Neutrophil (primary cell): ENCODE results near the gene ZNF710.

Source experiments
- H3K27ac ChIP-seq: fragments of 200-600 bp; sonication (generic); 2 replicates; pipeline ENCODE4 v1.5.1; 2016; ENCODE audit warnings: mild to moderate bottlenecking, moderate library complexity
- H3K27me3 ChIP-seq: fragments of 200-600 bp; sonication (generic); 2 replicates; pipeline ENCODE4 v1.6.0; 2016; ENCODE audit warnings: mild to moderate bottlenecking
- H3K36me3 ChIP-seq: fragments of 200-600 bp; sonication (generic); 2 replicates; pipeline ENCODE4 v1.5.1; 2017
- H3K4me1 ChIP-seq, 2 experiments: fragments of 200-600 bp in 1 of 2; sonication (generic) in 1 of 2; 1 replicate in 1 of 2; 2 replicates in 1 of 2; pipeline versions ENCODE4 v1.5.1 to v1.6.1; 2013 to 2016; ENCODE audit warnings: low read depth in 1 of 2, low read length in 1 of 2, mild to moderate bottlenecking in 1 of 2, moderate library complexity in 1 of 2; ENCODE audit not compliant: control insufficient read depth in 1 of 2, insufficient read depth in 1 of 2
- H3K4me3 ChIP-seq, 2 experiments: fragments of 200-600 bp in 1 of 2; sonication (generic) in 1 of 2; 1 replicate in 1 of 2; 2 replicates in 1 of 2; pipeline ENCODE4 v1.5.1; 2013 to 2016; ENCODE audit warnings: low read depth in 1 of 2, low read length in 1 of 2, mild to moderate bottlenecking in 1 of 2, moderate library complexity in 1 of 2
- H3K9me3 ChIP-seq: fragments of 200-600 bp; sonication (generic); 2 replicates; pipeline ENCODE4 v1.5.1; 2016
- CTCF ChIP-seq: fragments of 200-600 bp; sonication (generic); IDR thresholded peaks from 2 replicates; pipeline ENCODE4 v1.5.1; 2016; ENCODE audit warnings: antibody characterized with exemption

ZNF710 gene

GRCh38 chr15:90087454-90088154 is 86.5 kb downstream of the ZNF710 start:
- TF ChIP-seq CTCF, result no peak
- H3K27ac ChIP-seq, result peak overlapping the region; percentile 19
- H3K4me1 ChIP-seq, result peaks cover 4 to 6% of the 10 kb centered on the region in 2 experiments
- no peaks in the 10 kb centered on the region for H3K27me3 ChIP-seq
- peaks cover 41% of the 10 kb centered on the region for H3K36me3 ChIP-seq
- no peaks in the 10 kb centered on the region for H3K9me3 ChIP-seq
- no peak overlapping the region for H3K4me3 ChIP-seq

- Histone ChIP-seq H3K27ac (no peak overlapping the region), H3K4me3 (no peak overlapping the region), H3K9me3 (no peaks in the 10 kb centered on the region), H3K27me3 (no peaks in the 10 kb centered on the region), H3K4me1 (peaks cover 4 to 6% of the 10 kb centered on the region in 2 experiments), H3K36me3 (peaks cover 23% of the 10 kb centered on the region)
- TF ChIP-seq CTCF, result no peak
Observed at GRCh38 chr15:90090226-90090848, 89.2 kb downstream of the ZNF710 start.

- Histone ChIP-seq H3K4me3 (no peak overlapping the region), H3K27ac (no peak overlapping the region), H3K36me3 (peaks cover 22% of the 10 kb centered on the region), H3K9me3 (no peaks in the 10 kb centered on the region), H3K4me1 (peaks cover 4 to 5% of the 10 kb centered on the region in 2 experiments), H3K27me3 (no peaks in the 10 kb centered on the region)
- TF ChIP-seq CTCF, result no peak
Observed at GRCh38 chr15:90091156-90091931, 90.2 kb downstream of the ZNF710 start.

GRCh38 chr15:90095521-90095959 is 94.4 kb downstream of the ZNF710 start:
- Histone ChIP-seq H3K36me3 (peaks cover 9% of the 10 kb centered on the region), H3K27me3 (no peaks in the 10 kb centered on the region), H3K4me1 (peaks cover 14 to 20% of the 10 kb centered on the region in 2 experiments), H3K4me3 (no peak overlapping the region), H3K27ac (no peak overlapping the region), H3K9me3 (no peaks in the 10 kb centered on the region)
- no peak for TF ChIP-seq CTCF

- Histone ChIP-seq H3K27ac (peak overlapping the region; percentile 67), H3K36me3 (no peaks in the 10 kb centered on the region), H3K4me3 (no peak overlapping the region), H3K4me1 (peaks cover 28 to 29% of the 10 kb centered on the region in 2 experiments), H3K27me3 (no peaks in the 10 kb centered on the region), H3K9me3 (no peaks in the 10 kb centered on the region)
- no peak for TF ChIP-seq CTCF
Observed at GRCh38 chr15:90097475-90097874, 96.4 kb downstream of the ZNF710 start.
